Measurements from ENCODE around the gene CHIA.

Gene CHIA

DNA sequence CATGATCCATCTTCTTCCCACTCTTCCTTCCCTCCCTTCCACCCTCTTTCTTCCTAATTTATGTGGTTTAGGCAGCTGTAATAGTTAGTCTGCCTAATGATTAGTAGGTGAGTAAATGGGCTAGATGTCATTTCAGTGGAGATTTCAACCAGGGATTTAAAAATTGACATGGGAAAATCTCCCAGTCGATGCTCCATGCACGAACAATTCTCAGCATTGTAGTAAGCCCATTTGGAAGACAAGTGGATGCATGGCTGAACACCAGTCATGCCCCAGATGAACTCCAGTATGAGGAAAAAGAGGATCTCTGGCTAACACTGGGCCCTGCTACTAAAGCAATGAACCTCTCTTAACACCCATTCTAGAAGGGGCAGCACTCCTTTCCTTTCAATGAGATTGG lies 37.9 kb upstream of the CHIA start:
- H3K27ac ChIP-seq (ENCODE audit: low read length): no peak overlapping the region
- DNase-seq (no peak), ATAC-seq (ENCODE audit: insufficient read depth, low read depth) (no peak)
- H3K4me1 ChIP-seq (ENCODE audit: insufficient read depth, low read length): no peaks in the 10 kb centered on the region
- no peaks in the 10 kb centered on the region for H3K9me3 ChIP-seq (ENCODE audit: insufficient read depth, low read length, severe bottlenecking)
- no peaks in the 10 kb centered on the region for H3K36me3 ChIP-seq (ENCODE audit: insufficient read depth, low read length)
- H3K4me2 ChIP-seq (ENCODE audit: insufficient read depth, low read length): no peak overlapping the region
- H3K4me3 ChIP-seq (ENCODE audit: low read depth in 1 of 2, low read length in 2 of 2): no peak overlapping the region
- no peaks in the 10 kb centered on the region for H3K79me2 ChIP-seq (ENCODE audit: insufficient read depth, low read length)
- no peaks in the 10 kb centered on the region for H4K20me1 ChIP-seq (ENCODE audit: insufficient read depth, low read length)
- H3K27me3 ChIP-seq (ENCODE audit: insufficient read depth, low read length, poor library complexity): no peaks in the 10 kb centered on the region
- TF ChIP-seq, protein P1, sequence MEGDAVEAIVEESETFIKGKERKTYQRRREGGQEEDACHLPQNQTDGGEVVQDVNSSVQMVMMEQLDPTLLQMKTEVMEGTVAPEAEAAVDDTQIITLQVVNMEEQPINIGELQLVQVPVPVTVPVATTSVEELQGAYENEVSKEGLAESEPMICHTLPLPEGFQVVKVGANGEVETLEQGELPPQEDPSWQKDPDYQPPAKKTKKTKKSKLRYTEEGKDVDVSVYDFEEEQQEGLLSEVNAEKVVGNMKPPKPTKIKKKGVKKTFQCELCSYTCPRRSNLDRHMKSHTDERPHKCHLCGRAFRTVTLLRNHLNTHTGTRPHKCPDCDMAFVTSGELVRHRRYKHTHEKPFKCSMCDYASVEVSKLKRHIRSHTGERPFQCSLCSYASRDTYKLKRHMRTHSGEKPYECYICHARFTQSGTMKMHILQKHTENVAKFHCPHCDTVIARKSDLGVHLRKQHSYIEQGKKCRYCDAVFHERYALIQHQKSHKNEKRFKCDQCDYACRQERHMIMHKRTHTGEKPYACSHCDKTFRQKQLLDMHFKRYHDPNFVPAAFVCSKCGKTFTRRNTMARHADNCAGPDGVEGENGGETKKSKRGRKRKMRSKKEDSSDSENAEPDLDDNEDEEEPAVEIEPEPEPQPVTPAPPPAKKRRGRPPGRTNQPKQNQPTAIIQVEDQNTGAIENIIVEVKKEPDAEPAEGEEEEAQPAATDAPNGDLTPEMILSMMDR (IDR thresholded peaks at IDR 0.05; ENCODE audit: borderline replicate concordance, extremely low read depth, low read length, poor library complexity, severe bottlenecking): no peak
- no peak for TF ChIP-seq EZH2 (IDR thresholded peaks at IDR 0.05; ENCODE audit: borderline replicate concordance, low read depth, low read length, severe bottlenecking)
- H2AFZ ChIP-seq (ENCODE audit: low read depth, low read length): no peak overlapping the region
- no peak overlapping the region for H3K9ac ChIP-seq (ENCODE audit: low read depth, low read length)

DNA sequence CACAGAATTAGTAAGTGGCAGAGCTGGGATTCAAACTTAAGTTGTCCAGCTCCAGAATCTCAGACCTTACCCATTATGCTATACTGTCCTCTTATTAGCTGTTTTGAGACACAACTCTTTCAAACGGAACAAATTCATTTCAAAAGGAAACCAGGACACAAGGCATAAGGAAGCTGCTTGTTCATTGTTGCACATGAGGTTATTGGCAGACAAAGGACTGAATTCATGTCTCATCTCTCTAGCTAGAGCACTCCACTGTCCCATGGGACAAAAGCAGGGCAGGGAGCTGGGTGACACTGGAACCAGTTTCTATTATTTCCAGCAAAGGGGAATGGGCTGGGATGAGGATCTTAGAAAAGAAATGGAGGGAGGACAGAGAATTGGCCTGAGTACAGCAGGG lies 36.8 kb upstream of the CHIA start:
- Histone ChIP-seq H3K27ac (ENCODE audit: low read length) (no peak overlapping the region), H3K4me2 (ENCODE audit: insufficient read depth, low read length) (no peak overlapping the region), H3K4me1 (ENCODE audit: insufficient read depth, low read length) (no peaks in the 10 kb centered on the region), H3K27me3 (ENCODE audit: insufficient read depth, low read length, poor library complexity) (no peaks in the 10 kb centered on the region), H3K79me2 (ENCODE audit: insufficient read depth, low read length) (no peaks in the 10 kb centered on the region), H3K9ac (ENCODE audit: low read depth, low read length) (no peak overlapping the region), H4K20me1 (ENCODE audit: insufficient read depth, low read length) (no peaks in the 10 kb centered on the region), H3K9me3 (ENCODE audit: insufficient read depth, low read length, severe bottlenecking) (no peaks in the 10 kb centered on the region), H3K4me3 (ENCODE audit: low read depth in 1 of 2, low read length in 2 of 2) (no peak overlapping the region), H2AFZ (ENCODE audit: low read depth, low read length) (no peak overlapping the region), H3K36me3 (ENCODE audit: insufficient read depth, low read length) (no peaks in the 10 kb centered on the region)
- no peak for DNase-seq
- TF ChIP-seq, protein P1 (IDR thresholded peaks at IDR 0.05; ENCODE audit: borderline replicate concordance, extremely low read depth, low read length, poor library complexity, severe bottlenecking): no peak
- TF ChIP-seq EZH2 (IDR thresholded peaks at IDR 0.05; ENCODE audit: borderline replicate concordance, low read depth, low read length, severe bottlenecking): no peak
- no peak for ATAC-seq (ENCODE audit: insufficient read depth, low read depth)

DNA sequence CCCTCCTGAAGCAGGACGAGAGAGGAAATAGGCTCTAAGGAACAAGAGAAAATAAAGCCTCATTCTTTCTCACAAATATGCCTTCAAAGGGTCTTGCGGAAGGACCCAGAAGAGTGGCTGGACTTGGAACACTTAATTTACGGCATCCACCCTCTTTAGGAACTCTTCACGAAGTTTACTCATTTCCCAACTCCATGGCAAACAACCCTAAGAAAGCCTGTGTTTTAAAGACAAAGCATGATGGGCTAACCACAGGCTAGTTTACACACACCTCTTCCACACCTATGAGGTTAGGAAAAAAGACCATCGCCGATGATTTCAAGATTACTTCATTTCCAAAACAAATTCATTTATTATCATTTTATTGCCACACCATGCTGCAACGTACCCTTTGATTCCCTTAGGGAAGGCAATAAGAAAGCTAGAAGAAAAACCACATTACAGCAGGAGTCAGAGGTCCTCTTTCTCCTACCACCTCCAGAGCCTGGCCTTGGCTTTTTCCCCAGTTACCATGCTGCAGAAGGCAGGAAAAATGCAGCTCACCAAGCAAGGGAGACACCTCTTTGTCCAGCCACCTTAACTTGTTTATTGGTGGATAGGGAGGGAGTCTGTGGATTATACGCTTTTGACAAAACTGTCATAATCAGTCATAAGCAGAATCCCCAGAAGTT lies 33.5 kb upstream of the CHIA start:
- ATAC-seq (ENCODE audit: insufficient read depth, low read depth) (no peak), DNase-seq (no peak)
- no peaks in the 10 kb centered on the region for H3K9me3 ChIP-seq (ENCODE audit: insufficient read depth, low read length, severe bottlenecking)
- TF ChIP-seq, protein P1 (IDR thresholded peaks at IDR 0.05; ENCODE audit: borderline replicate concordance, extremely low read depth, low read length, poor library complexity, severe bottlenecking): no peak
- no peak for TF ChIP-seq EZH2 (IDR thresholded peaks at IDR 0.05; ENCODE audit: borderline replicate concordance, low read depth, low read length, severe bottlenecking)
- no peaks in the 10 kb centered on the region for H3K36me3 ChIP-seq (ENCODE audit: insufficient read depth, low read length)
- H3K4me1 ChIP-seq (ENCODE audit: insufficient read depth, low read length): no peaks in the 10 kb centered on the region
- H3K9ac ChIP-seq (ENCODE audit: low read depth, low read length): no peak overlapping the region
- no peaks in the 10 kb centered on the region for H3K79me2 ChIP-seq (ENCODE audit: insufficient read depth, low read length)
- no peak overlapping the region for H3K27ac ChIP-seq (ENCODE audit: low read length)
- no peaks in the 10 kb centered on the region for H3K27me3 ChIP-seq (ENCODE audit: insufficient read depth, low read length, poor library complexity)
- no peak overlapping the region for H2AFZ ChIP-seq (ENCODE audit: low read depth, low read length)
- no peak overlapping the region for H3K4me2 ChIP-seq (ENCODE audit: insufficient read depth, low read length)
- no peaks in the 10 kb centered on the region for H4K20me1 ChIP-seq (ENCODE audit: insufficient read depth, low read length)
- no peak overlapping the region for H3K4me3 ChIP-seq (ENCODE audit: low read depth in 1 of 2, low read length in 2 of 2)
